Retinal pigment epithelial cell (primary cell): Measurements from ENCODE around the gene YWHAG.
A peak's percentile ranks its signal among the peaks of the same experiment; 100 is the strongest.
"Not testable (repeated sequence)": the region's sequence is repeated elsewhere in the genome, so short reads cannot be mapped to it uniquely, and the experiment has no call there.

Source experiments
- DNase-seq: peaks from one replicate; pipeline ENCODE4 v3.0.0-alpha.2; 2010; ENCODE audit warnings: low read depth
- H3K4me3 ChIP-seq: 2 replicates; pipeline ENCODE4 v1.5.1; 2011; ENCODE audit warnings: mild to moderate bottlenecking, low read length, control low read depth, moderate library complexity
- CTCF ChIP-seq: conservative IDR thresholded peaks from 2 replicates; pipeline ENCODE4 v1.5.1; 2011; ENCODE audit warnings: low read depth, low read length, control low read depth, inconsistent platforms

The YWHAG gene

GRCh38 chr7:76390092-76390491 lies 31.3 kb upstream of the YWHAG start:
- DNase-seq: no peak
- no peak overlapping the region for H3K4me3 ChIP-seq
- no peak for TF ChIP-seq CTCF

- H3K4me3 ChIP-seq, DNase-seq: not testable (repeated sequence)
Measured at GRCh38 chr7:76387789-76388188, 29.0 kb upstream of the YWHAG start.

- no peak overlapping the region for H3K4me3 ChIP-seq
- DNase-seq: peak; percentile 34
- TF ChIP-seq CTCF: no peak
Measured at GRCh38 chr7:76386691-76387260, 28.0 kb upstream of the YWHAG start.

- DNase-seq: no peak
- TF ChIP-seq CTCF: no peak
- H3K4me3 ChIP-seq: no peak overlapping the region
Measured at GRCh38 chr7:76383089-76383944, 24.5 kb upstream of the YWHAG start.

GRCh38 chr7:76381814-76382213 lies 23.0 kb upstream of the YWHAG start:
- no peak overlapping the region for H3K4me3 ChIP-seq
- TF ChIP-seq CTCF: peak; percentile 12
- no peak for DNase-seq

GRCh38 chr7:76380623-76380966 lies 21.8 kb upstream of the YWHAG start:
- no peak for DNase-seq
- H3K4me3 ChIP-seq: no peak overlapping the region
- no peak for TF ChIP-seq CTCF

- no peak for DNase-seq
- no peak overlapping the region for H3K4me3 ChIP-seq
- TF ChIP-seq CTCF: no peak
Measured at GRCh38 chr7:76377186-76377918, 18.6 kb upstream of the YWHAG start.
